ENCODE measurements around the gene STAT2.
A peak's percentile ranks its signal among the peaks of the same experiment; 100 is the strongest.

STAT2 gene

DNA sequence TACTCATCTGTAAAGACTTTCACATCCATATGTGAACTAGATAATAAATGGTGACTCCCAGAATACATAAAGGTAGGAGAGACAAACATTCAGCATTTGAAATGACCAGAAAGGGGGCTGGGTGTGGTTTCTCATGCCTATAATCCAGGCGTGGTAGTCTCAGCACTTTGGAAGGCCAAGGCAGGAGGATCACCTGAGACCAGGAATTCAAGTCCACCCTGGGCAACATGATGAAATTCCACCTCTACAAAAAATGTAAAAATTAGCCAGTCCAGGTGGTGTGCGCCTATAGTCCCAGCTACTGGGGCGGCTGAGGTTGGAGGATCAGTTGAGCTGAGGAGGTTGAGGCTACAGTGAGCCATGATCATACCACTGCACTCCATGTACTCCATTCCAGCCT lies 55.6 kb downstream of the STAT2 start:
- Mint-ChIP-seq H3K4me3 (no peak overlapping the region), H3K36me3 (peaks cover 3% of the 10 kb centered on the region)

DNA sequence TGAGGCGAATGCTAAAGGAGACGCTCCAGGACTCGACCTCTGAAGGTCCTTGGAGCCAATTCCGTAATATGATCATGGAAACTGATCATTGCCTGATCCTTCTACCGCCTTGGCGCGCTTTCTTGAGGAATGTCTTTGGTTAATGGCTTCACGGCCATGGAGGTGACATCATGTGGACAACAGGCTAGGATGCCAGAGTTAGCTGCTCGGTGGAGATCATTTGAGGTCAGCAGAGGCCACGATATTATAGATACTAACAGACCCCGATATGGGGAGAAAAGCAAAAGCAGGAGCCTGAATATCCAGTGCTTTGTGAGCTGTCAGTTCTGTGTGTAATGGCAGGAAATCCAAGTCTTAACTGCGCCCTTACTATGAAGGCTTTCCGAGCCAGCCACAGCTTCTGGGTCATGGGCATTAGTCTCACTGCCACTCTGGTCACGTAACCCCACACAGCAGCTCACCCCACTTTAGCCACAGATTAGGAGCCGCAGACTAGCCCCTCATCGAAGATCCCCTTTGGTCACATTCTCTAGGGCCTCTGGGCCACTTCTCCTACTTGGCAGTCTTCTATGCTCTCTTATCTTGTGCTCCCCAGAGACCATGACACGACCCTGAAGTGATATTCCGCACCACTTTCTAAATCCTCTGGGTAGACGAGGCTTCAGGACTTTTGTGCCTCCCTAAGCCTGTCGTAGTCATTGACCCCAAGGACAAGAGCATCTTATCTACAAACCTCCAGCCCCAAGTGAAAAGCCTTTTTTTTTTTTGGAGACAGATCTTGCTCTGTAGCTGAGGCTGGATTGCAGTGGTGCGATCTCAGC lies 59.1 kb downstream of the STAT2 start:
- Mint-ChIP-seq H3K27me3 (no peaks in the 10 kb centered on the region), H3K9me3 (no peaks in the 10 kb centered on the region), H3K27ac (peak overlapping the region; percentile 96), H3K36me3 (peaks cover 21% of the 10 kb centered on the region), H3K4me1 (peaks cover 51% of the 10 kb centered on the region), H3K4me3 (peak overlapping the region; percentile 86)
- CTCF ChIA-PET: interaction anchor here (0.7 to 1.5 kb wide), 7 partner anchors 15 to 107 kb away, joined by 3 to 4 read pairs (median 3); partner anchors contain the start of genes ANKRD52, CNPY2 and COQ10A
- no peak for DNase-seq

More for the DNA sequence above, 55.6 kb downstream of the STAT2 start:
- no peak for DNase-seq
- Mint-ChIP-seq H3K4me1 (peaks cover 20% of the 10 kb centered on the region), H3K9me3 (no peaks in the 10 kb centered on the region), H3K27me3 (no peaks in the 10 kb centered on the region), H3K27ac (no peak overlapping the region)
- CTCF ChIA-PET: interaction anchor here (0.9 to 1.7 kb wide), 2 partner anchors 11 to 23 kb away, joined by 4 to 7 read pairs; partner anchors contain the start of gene CNPY2

- Mint-ChIP-seq H3K27me3 (no peaks in the 10 kb centered on the region), H3K36me3 (peaks cover 18% of the 10 kb centered on the region), H3K9me3 (no peaks in the 10 kb centered on the region), H3K4me1 (peaks cover 51% of the 10 kb centered on the region), H3K27ac (peak within 1 kb of the TSS; percentile 96), H3K4me3 (peak within 1 kb of the TSS; percentile 86)
- DNase-seq: peak; percentile 99
- CTCF ChIA-PET: interaction anchor here (0.9 to 1.7 kb wide), 8 partner anchors 16 to 164 kb away, joined by 3 to 4 read pairs (median 3); partner anchors contain the start of genes ANKRD52 and CNPY2
Observed at GRCh38 chr12:56299853-56300643, 59.9 kb downstream of the STAT2 start, which contains the start of gene CS. Gene CS, minus strand, starts transcription at chr12:56300330. Its CDS starts 129 bp downstream, at chr12:56300201.

- Mint-ChIP-seq H3K4me1 (peaks cover 53% of the 10 kb centered on the region), H3K27me3 (no peaks in the 10 kb centered on the region), H3K9me3 (no peaks in the 10 kb centered on the region), H3K27ac (peak overlapping the region; percentile 96), H3K36me3 (peaks cover 18% of the 10 kb centered on the region), H3K4me3 (peak overlapping the region; percentile 86)
- CTCF ChIA-PET: interaction anchor here (1.0 to 1.7 kb wide), 5 partner anchors 10 to 165 kb away, joined by 3 to 8 read pairs (median 4); partner anchors contain the start of genes CNPY2 and PAN2
- peak; percentile 47 for DNase-seq
Observed at GRCh38 chr12:56299308-56299852, 60.5 kb downstream of the STAT2 start.

GRCh38 chr12:56298828-56299227 lies 61.1 kb downstream of the STAT2 start:
- no peaks in the 10 kb centered on the region for H3K27me3 Mint-ChIP-seq
- H3K9me3 Mint-ChIP-seq: no peaks in the 10 kb centered on the region
- CTCF ChIA-PET: interaction anchor here (1.0 to 2.1 kb wide), 5 partner anchors 9 to 165 kb away, joined by 3 to 8 read pairs (median 4); partner anchors contain the start of gene PAN2
- no peak for DNase-seq
- peak overlapping the region; percentile 86 for H3K4me3 Mint-ChIP-seq
- peak overlapping the region; percentile 96 for H3K27ac Mint-ChIP-seq
- peaks cover 18% of the 10 kb centered on the region for H3K36me3 Mint-ChIP-seq
- peaks cover 55% of the 10 kb centered on the region for H3K4me1 Mint-ChIP-seq

- Mint-ChIP-seq H3K36me3 (peaks cover 21% of the 10 kb centered on the region), H3K27ac (peak overlapping the region; percentile 49), H3K27me3 (no peaks in the 10 kb centered on the region), H3K9me3 (no peaks in the 10 kb centered on the region), H3K4me3 (no peak overlapping the region), H3K4me1 (peaks cover 61% of the 10 kb centered on the region)
- CTCF ChIA-PET: interaction anchor here (1.0 to 2.1 kb wide), 3 partner anchors 26 to 216 kb away, joined by 3 to 7 read pairs (median 3); no protein-coding TSS in a partner anchor
- DNase-seq: no peak
Observed at GRCh38 chr12:56297400-56297799, 62.5 kb downstream of the STAT2 start.

- CTCF ChIA-PET: interaction anchor here (1.0 kb wide), 1 partner anchor 217 kb away, joined by 3 read pairs; no protein-coding TSS in a partner anchor
Observed at GRCh38 chr12:56296295-56296694, 63.6 kb downstream of the STAT2 start.

DNA sequence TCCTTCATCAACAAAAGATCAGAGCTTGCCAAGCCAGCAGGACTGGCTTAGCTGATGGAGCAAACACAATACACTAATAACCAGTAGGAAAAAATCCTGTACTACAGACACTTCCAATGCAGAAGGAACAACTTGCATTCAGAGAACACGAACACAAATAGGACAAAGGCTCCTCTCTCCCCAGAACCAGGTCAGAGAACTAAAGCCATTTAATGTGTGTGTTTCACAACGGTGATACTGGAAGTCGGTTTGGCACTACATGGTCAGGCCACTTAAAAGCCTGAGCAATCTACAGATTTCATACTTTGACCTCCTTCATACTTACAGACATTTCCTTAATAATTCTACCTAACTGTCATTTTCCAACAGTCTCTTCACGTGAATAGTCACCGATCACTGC lies 66.1 kb downstream of the STAT2 start:
- Mint-ChIP-seq H3K27ac (peak overlapping the region; percentile 14), H3K4me3 (no peak overlapping the region), H3K36me3 (peaks cover 37% of the 10 kb centered on the region)

More at GRCh38 chr12:56296295-56296694, 63.6 kb downstream of the STAT2 start:
- Mint-ChIP-seq H3K9me3 (no peaks in the 10 kb centered on the region), H3K4me3 (no peak overlapping the region), H3K27ac (no peak overlapping the region), H3K27me3 (no peaks in the 10 kb centered on the region), H3K4me1 (peaks cover 61% of the 10 kb centered on the region), H3K36me3 (peaks cover 25% of the 10 kb centered on the region)
- no peak for DNase-seq

More for the DNA sequence above, 66.1 kb downstream of the STAT2 start:
- H3K9me3 Mint-ChIP-seq: no peaks in the 10 kb centered on the region
- DNase-seq: no peak
- CTCF ChIA-PET: interaction anchor here (1.3 to 1.5 kb wide), 3 partner anchors 33 to 88 kb away, joined by 3 read pairs; no protein-coding TSS in a partner anchor
- peaks cover 66% of the 10 kb centered on the region for H3K4me1 Mint-ChIP-seq
- H3K27me3 Mint-ChIP-seq: no peaks in the 10 kb centered on the region
